ENCODE results near the gene FRMD4A.

FRMD4A gene

DNA sequence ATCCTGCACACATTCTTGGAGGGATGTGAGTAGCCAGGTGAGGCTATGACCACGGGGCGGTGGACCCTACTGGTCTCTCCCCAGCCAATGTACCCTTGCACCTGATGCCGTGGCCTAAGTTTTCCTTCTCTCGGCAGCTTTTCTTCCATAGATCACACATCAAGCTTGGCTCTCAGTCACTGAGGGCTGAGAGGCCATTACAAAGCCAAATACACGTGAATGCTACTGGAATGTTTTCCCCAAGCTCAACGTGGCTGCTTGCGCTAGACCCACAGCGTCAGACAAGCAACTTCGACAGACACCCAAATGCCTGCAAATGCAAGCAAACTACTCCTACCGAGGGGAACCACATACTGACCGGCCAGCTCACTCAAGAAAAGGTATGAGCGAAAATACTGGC, 660.8 kb downstream of the FRMD4A start:
- TF ChIP-seq JUND (IDR thresholded peaks at IDR 0.05; ENCODE audit: low read depth): no peak
- DNase-seq (ENCODE audit: low read depth in 1 of 2, low spot score in 1 of 2): no peak
- in situ Hi-C loops (cut with HindIII; ENCODE audit: low pct_unique_long_range_greater_than_20kb, low sequenced_read_pairs): no loop called here

DNA sequence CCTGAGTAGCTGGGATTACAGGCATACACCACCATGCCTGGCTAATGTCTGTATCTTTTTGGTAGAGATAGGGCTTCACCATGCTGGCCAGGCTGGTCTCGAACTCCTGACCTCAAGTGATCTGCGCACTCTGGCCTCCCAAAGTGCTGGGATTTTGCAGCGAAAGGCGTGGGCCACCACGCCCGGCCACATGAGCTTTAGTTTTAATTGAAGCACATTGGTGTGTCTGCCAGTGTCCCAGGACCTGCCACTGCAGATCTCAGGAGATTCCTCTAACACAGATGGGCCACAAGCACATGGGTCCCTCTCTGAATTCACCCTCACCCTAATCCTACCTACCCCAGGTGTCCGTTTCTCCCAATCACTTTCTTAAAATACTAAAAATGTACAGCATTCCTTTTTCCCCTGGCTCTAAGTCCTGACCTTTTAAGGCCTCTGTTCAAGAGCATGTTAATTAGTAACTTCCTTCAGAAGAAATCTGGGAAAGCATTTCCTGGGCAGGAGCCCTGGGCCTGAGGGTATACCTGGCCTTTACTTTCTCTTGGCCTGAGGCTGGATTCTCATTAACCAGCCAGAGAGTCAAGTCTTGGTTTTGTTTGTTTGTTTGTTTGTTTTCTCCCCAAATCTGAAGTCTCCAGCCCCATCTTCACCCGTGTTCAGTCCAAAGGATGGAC, 661.4 kb downstream of the FRMD4A start:
- no peak for DNase-seq (ENCODE audit: low read depth in 1 of 2, low spot score in 1 of 2)
- in situ Hi-C loops (cut with HindIII; ENCODE audit: low pct_unique_long_range_greater_than_20kb, low sequenced_read_pairs): no loop called here
- TF ChIP-seq JUND (IDR thresholded peaks at IDR 0.05; ENCODE audit: low read depth): no peak

DNA sequence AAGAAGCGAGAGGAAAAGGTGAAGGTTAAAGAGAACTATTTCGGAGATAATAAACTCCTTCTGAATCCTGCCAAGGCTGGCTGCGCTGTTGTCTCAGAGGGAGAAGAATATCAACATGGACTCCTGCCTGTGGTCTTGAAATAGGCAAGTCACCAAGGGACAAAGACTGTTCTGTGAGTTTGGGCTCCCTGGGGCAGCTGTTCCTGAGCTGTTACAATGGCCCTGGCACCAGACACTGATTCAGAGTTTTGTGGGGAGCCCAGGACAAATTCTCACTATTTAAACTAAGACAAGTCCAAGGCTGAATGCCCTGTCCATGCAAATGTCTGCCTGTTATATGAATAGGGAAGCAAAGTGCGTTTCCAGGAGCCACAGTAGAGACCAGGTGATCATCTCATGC, 662.6 kb downstream of the FRMD4A start:
- TF ChIP-seq JUND (IDR thresholded peaks at IDR 0.05; ENCODE audit: low read depth): no peak
- DNase-seq (ENCODE audit: low read depth in 1 of 2, low spot score in 1 of 2): no peak
- in situ Hi-C loops (cut with HindIII; ENCODE audit: low pct_unique_long_range_greater_than_20kb, low sequenced_read_pairs): no loop called here

DNA sequence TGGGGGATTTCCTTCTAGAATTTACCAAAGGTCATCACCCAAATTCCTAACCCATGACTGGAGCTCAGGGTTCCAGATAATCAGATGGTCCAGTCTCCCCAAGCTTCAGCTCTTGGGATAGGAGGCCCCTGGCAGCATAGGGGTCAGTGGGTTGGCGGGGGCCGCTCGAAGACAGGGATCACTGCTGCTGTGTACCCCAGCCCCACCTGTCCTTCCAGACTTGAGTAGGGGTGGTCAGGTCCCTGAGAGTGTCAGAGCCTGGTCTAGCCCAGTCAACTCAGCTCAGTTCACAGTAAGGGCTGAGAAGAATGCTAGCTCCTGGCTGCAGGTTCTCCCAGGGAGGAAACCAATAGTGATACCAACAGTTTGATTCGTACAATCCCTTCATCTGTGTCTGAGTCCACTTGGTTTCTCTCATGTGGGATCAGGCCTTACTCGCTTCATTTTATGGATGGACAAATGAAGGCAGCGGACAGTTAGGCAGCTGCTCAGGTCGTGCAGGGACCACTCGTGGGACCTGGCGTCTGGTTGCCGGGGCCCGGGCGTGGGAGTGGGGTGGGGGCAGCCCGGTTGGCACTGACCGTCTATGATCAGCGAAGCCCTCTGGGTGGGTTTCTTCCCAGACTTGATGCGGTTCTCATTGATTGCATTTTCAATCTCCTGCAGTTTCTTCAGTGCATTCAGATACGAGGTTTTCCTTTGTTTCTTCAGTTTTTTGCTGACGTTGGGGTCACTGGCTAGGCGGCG, 665.0 kb downstream of the FRMD4A start:
- no peak for DNase-seq (ENCODE audit: low read depth in 1 of 2, low spot score in 1 of 2)
- TF ChIP-seq JUND (IDR thresholded peaks at IDR 0.05; ENCODE audit: low read depth): no peak
- in situ Hi-C loops (cut with HindIII; ENCODE audit: low pct_unique_long_range_greater_than_20kb, low sequenced_read_pairs): no loop called here

DNA sequence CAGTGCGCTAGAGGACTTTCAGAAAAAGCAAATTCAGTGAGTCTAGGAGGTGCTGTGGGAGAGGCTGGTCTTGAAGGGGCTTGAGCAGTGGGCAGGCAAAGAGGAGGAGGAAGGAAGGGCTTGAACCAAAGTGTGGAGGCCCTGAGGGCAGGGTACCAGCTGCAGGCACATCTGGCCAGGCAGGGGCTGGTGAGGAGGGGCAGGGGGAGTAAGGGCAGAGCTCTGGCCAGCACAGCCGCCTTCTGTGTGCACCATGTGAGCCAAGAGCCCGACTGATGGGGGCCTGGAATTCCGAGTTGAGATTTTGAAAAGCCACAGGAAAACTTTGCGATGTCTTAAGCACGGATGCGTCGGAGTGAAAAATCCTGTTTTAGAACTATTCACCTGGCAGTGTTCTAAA, 669.5 kb downstream of the FRMD4A start:
- no peak for DNase-seq (ENCODE audit: low read depth in 1 of 2, low spot score in 1 of 2)
- TF ChIP-seq JUND (IDR thresholded peaks at IDR 0.05; ENCODE audit: low read depth): no peak
- in situ Hi-C loops (cut with HindIII; ENCODE audit: low pct_unique_long_range_greater_than_20kb, low sequenced_read_pairs): no loop called here

- TF ChIP-seq JUND (IDR thresholded peaks at IDR 0.05; ENCODE audit: low read depth): no peak
- in situ Hi-C loops (cut with HindIII; ENCODE audit: low pct_unique_long_range_greater_than_20kb, low sequenced_read_pairs): no loop called here
- no peak for DNase-seq (ENCODE audit: low read depth in 1 of 2, low spot score in 1 of 2)
Observed at GRCh38 chr10:13660551-13660920, 670.2 kb downstream of the FRMD4A start.

- no peak for TF ChIP-seq JUND (IDR thresholded peaks at IDR 0.05; ENCODE audit: low read depth)
- in situ Hi-C loops (cut with HindIII; ENCODE audit: low pct_unique_long_range_greater_than_20kb, low sequenced_read_pairs): no loop called here
- peak; percentile 72 to 97 for DNase-seq (ENCODE audit: low read depth in 1 of 2, low spot score in 1 of 2)
Observed at GRCh38 chr10:13659887-13660550, 670.7 kb downstream of the FRMD4A start.

DNA sequence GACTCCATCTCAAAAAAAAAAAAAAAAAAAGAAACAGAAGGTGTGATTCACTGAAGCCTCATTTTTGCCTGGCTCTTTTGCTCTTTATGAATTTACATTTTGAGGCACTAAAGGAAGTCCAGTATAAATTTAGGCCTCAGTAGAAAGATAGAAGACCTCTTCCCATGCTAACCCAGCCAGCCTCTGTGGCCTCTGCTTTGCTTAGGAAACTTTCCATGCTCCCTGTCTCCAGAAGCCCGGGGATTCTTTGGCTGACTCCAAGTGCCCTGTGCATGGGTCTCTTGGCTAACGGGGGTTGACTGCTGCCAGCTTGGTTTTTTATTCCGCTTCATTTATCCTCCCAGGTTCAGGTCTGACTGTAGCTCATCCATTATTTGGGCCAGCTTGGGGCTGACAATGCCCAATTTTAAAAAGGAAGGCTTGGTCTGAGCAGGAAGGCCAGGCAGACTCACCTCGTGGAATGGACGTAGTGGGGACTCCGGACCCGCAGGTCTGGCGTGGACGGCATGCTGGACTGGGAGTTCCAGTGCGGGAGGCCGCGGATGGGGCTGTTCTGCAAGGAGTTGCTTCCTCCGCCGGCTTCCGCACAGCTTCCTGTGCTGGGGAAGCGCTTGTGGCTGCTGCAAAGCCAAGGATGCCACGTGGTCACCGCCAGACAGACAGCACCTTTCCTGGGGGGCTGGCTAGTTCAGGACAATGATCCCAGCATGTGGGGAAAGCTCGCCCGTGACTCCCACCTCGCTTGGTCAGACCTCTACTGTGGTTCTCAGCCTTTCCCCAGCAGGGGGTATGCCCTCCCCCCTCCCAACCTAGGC, 671.6 kb downstream of the FRMD4A start:
- no peak for DNase-seq (ENCODE audit: low read depth in 1 of 2, low spot score in 1 of 2)
- in situ Hi-C loops (cut with HindIII; ENCODE audit: low pct_unique_long_range_greater_than_20kb, low sequenced_read_pairs): no loop called here
- no peak for TF ChIP-seq JUND (IDR thresholded peaks at IDR 0.05; ENCODE audit: low read depth)

DNA sequence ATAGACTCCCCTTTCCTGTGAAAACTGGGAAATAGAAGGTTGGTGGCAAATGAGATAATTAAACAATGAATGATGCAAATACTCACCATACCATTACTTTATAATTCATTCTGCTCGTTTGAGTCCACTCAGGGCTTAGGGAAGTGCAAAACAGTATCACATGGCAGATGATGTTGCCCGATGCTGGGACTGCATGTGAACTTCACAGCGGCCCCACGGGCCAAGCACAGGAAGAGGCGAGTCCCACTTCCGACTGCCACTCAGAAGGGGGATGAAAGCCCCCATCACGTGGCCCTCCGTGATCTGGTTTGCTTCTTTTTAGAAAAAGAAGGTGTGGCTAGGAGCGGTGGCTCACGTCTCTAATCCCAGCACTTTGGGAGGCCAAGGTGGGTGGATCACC, 672.5 kb downstream of the FRMD4A start:
- TF ChIP-seq JUND (IDR thresholded peaks at IDR 0.05; ENCODE audit: low read depth): no peak
- in situ Hi-C loops (cut with HindIII; ENCODE audit: low pct_unique_long_range_greater_than_20kb, low sequenced_read_pairs): no loop called here

DNA sequence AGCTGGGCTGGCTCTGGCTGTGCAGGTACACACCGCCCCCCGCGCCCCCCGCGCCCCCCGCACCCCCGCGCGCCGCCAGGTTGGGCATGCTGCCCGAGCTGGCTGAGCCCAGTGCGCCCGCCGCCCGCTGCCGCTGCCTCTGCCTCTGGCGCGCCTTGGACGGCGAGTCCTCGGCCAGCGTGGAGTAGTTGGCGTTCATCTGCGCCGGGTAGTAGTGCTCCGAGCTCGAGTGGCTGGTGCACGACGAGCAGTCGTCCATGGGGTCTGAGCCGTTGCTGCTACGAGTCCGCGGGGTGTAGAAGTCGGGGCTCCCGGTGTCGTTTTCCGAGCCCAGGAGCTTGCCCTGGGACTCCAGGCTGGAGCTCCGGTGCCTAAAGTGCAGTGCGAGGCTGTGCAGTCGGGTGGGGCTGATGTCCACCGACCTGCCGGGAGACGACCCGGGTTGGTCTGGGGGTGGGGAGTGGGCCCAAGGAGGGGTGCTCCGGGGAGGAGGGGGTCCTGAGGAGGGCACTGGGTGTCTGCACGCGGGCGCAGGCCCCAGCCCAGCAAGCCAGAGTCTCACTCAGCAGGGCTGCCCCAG, 673.5 kb downstream of the FRMD4A start:
- TF ChIP-seq JUND (IDR thresholded peaks at IDR 0.05; ENCODE audit: low read depth): no peak
- no peak for DNase-seq (ENCODE audit: low read depth in 1 of 2, low spot score in 1 of 2)
- in situ Hi-C loops (cut with HindIII; ENCODE audit: low pct_unique_long_range_greater_than_20kb, low sequenced_read_pairs): no loop called here

More for the DNA sequence above, 672.5 kb downstream of the FRMD4A start:
- DNase-seq (ENCODE audit: low read depth in 1 of 2, low spot score in 1 of 2): no peak

DNA sequence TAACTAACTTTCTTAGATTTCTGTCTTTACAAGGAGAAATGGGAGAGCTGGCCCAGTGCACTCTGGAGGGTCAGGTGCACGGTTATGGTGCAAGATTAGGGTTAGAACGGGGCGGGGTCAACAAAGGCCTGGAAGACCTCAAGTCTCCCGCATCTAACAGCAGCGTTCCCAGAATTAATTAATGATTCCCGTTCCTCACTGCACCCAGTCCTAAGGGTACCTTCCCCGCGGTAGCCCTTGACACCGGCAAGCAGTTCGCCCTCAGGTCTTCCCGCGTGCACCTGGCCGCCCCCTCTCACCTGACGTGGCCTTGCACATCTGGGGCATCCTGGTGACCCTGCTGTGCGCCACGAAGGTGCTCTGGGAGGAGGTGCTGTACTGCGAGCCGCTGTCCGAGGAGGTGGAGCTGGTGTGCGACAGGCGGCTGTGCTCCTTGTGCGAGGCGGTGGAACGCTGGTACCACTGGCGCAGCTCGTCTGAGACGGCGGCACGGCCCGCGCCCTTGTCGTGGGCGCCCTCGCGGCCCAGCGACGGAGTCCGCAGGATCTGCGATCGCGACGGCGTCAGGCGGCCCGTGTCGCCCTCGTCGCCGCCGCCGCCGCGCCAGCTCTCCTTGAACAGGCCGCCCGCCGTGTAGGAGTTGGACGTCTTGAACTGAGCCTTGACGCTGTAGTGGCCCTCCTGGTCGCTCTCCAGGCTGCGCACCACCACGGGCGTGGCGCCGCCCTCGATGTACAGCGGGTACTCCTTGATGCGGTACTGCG, 674.2 kb downstream of the FRMD4A start:
- no peak for DNase-seq (ENCODE audit: low read depth in 1 of 2, low spot score in 1 of 2)
- no peak for TF ChIP-seq JUND (IDR thresholded peaks at IDR 0.05; ENCODE audit: low read depth)
- in situ Hi-C loops (cut with HindIII; ENCODE audit: low pct_unique_long_range_greater_than_20kb, low sequenced_read_pairs): no loop called here
